ENCODE measurements around the gene TGFBR2. TPM values are rescaled to one million over a fixed set of nuclear protein-coding genes. Genes with fewer than 3 reads are reported as not detected.

The TGFBR2 gene
- total and polyA plus RNA-seq, 4 donors, result 57.3 to 303 (median 216) TPM

- peaks cover 2 to 6% of the 10 kb centered on the region in 2 donors for H3K36me3 ChIP-seq (ENCODE audit: control insufficient read depth in 1 of 2, insufficient read depth in 2 of 2, low read length in 1 of 2)
- peak; percentile 30 for ATAC-seq (ENCODE audit: low FRiP score)
These were observed 82.6 kb downstream of the TGFBR2 start for GRCh38 chr3:30688776-30689641.

GRCh38 chr3:30690199-30690598, 83.8 kb downstream of the TGFBR2 start:
- intact Hi-C loops (cut with DNase I), result loop anchor here (5.0 to 10.0 kb wide), 5 partner anchors 173 to 645 kb away; no protein-coding TSS in a partner anchor
- DNase-seq, result no peak
- no peak for ATAC-seq (ENCODE audit: low FRiP score)
- Histone ChIP-seq H3K27ac (ENCODE audit: low read depth in 1 of 2, low read length in 2 of 2) (peak overlapping the region in 1 of 2 donors; percentile 74), H3K36me3 (ENCODE audit: control insufficient read depth in 1 of 2, insufficient read depth in 2 of 2, low read length in 1 of 2) (peaks cover 2 to 8% of the 10 kb centered on the region in 2 donors), H3K4me1 (ENCODE audit: control insufficient read depth in 1 of 2, insufficient read depth in 2 of 2, low read length in 2 of 2) (peaks cover 12 to 16% of the 10 kb centered on the region in 2 donors), H3K27me3 (ENCODE audit: control insufficient read depth in 1 of 2, insufficient read depth in 2 of 2, low read length in 1 of 2) (no peaks in the 10 kb centered on the region), H3K9me3 (ENCODE audit: control insufficient read depth, low read length) (no peaks in the 10 kb centered on the region), H3K4me3 (ENCODE audit: low read length in 2 of 2) (no peak overlapping the region)
- WGBS, 2 donors, result 74% methylated on average over 2 of the region's 2 CpGs

More at GRCh38 chr3:30688776-30689641, 82.6 kb downstream of the TGFBR2 start:
- H3K4me1 ChIP-seq (ENCODE audit: control insufficient read depth in 1 of 2, insufficient read depth in 2 of 2, low read length in 2 of 2), result peaks cover 13 to 19% of the 10 kb centered on the region in 2 donors
- H3K27me3 ChIP-seq (ENCODE audit: control insufficient read depth in 1 of 2, insufficient read depth in 2 of 2, low read length in 1 of 2), result no peaks in the 10 kb centered on the region
- H3K27ac ChIP-seq (ENCODE audit: low read depth in 1 of 2, low read length in 2 of 2), result peak overlapping the region; percentile 73 to 90
- peak in 1 of 2 donors; percentile 58 for DNase-seq
- 22 to 27% methylated on average over 10 of the region's 10 CpGs for WGBS, 2 donors
- no peak overlapping the region for H3K4me3 ChIP-seq (ENCODE audit: low read length in 2 of 2)
- H3K9me3 ChIP-seq (ENCODE audit: control insufficient read depth, low read length), result no peaks in the 10 kb centered on the region
- intact Hi-C loops (cut with DNase I), result no loop called here

GRCh38 chr3:30691249-30691880, 85.0 kb downstream of the TGFBR2 start:
- ATAC-seq (ENCODE audit: low FRiP score), result no peak
- H3K4me1 ChIP-seq (ENCODE audit: control insufficient read depth in 1 of 2, insufficient read depth in 2 of 2, low read length in 2 of 2), result peaks cover 13 to 15% of the 10 kb centered on the region in 2 donors
- WGBS, 2 donors, result 68 to 70% methylated on average over 10 of the region's 10 CpGs
- DNase-seq, result no peak
- no peaks in the 10 kb centered on the region for H3K9me3 ChIP-seq (ENCODE audit: control insufficient read depth, low read length)
- intact Hi-C loops (cut with DNase I), result loop anchor here (5.0 to 10.0 kb wide), 5 partner anchors 174 to 647 kb away; no protein-coding TSS in a partner anchor
- H3K27ac ChIP-seq (ENCODE audit: low read depth in 1 of 2, low read length in 2 of 2), result peak overlapping the region in 1 of 2 donors; percentile 15
- peaks cover 2 to 8% of the 10 kb centered on the region in 2 donors for H3K36me3 ChIP-seq (ENCODE audit: control insufficient read depth in 1 of 2, insufficient read depth in 2 of 2, low read length in 1 of 2)
- no peak overlapping the region for H3K4me3 ChIP-seq (ENCODE audit: low read length in 2 of 2)
- H3K27me3 ChIP-seq (ENCODE audit: control insufficient read depth in 1 of 2, insufficient read depth in 2 of 2, low read length in 1 of 2), result no peaks in the 10 kb centered on the region

- intact Hi-C loops (cut with DNase I), result loop anchor here (2.0 to 10.0 kb wide), 6 partner anchors 175 to 647 kb away; no protein-coding TSS in a partner anchor
- no peak for ATAC-seq (ENCODE audit: low FRiP score)
- no peak for DNase-seq
- WGBS, 2 donors, result 17 to 19% methylated on average over 1 of the region's 1 CpG
- no peaks in the 10 kb centered on the region for H3K9me3 ChIP-seq (ENCODE audit: control insufficient read depth, low read length)
- no peaks in the 10 kb centered on the region for H3K27me3 ChIP-seq (ENCODE audit: control insufficient read depth in 1 of 2, insufficient read depth in 2 of 2, low read length in 1 of 2)
- H3K4me1 ChIP-seq (ENCODE audit: control insufficient read depth in 1 of 2, insufficient read depth in 2 of 2, low read length in 2 of 2), result peaks cover 11 to 17% of the 10 kb centered on the region in 2 donors
- H3K36me3 ChIP-seq (ENCODE audit: control insufficient read depth in 1 of 2, insufficient read depth in 2 of 2, low read length in 1 of 2), result peaks cover 2 to 8% of the 10 kb centered on the region in 2 donors
- H3K27ac ChIP-seq (ENCODE audit: low read depth in 1 of 2, low read length in 2 of 2), result peak overlapping the region in 1 of 2 donors; percentile 30
- no peak overlapping the region for H3K4me3 ChIP-seq (ENCODE audit: low read length in 2 of 2)
These were observed 85.5 kb downstream of the TGFBR2 start for GRCh38 chr3:30691944-30692343.

GRCh38 chr3:30692498-30693130, 86.2 kb downstream of the TGFBR2 start:
- no peak for DNase-seq
- Histone ChIP-seq H3K36me3 (ENCODE audit: control insufficient read depth in 1 of 2, insufficient read depth in 2 of 2, low read length in 1 of 2) (peaks cover 2 to 8% of the 10 kb centered on the region in 2 donors), H3K9me3 (ENCODE audit: control insufficient read depth, low read length) (no peaks in the 10 kb centered on the region), H3K4me1 (ENCODE audit: control insufficient read depth in 1 of 2, insufficient read depth in 2 of 2, low read length in 2 of 2) (peaks cover 11 to 17% of the 10 kb centered on the region in 2 donors), H3K4me3 (ENCODE audit: low read length in 2 of 2) (no peak overlapping the region), H3K27me3 (ENCODE audit: control insufficient read depth in 1 of 2, insufficient read depth in 2 of 2, low read length in 1 of 2) (no peaks in the 10 kb centered on the region), H3K27ac (ENCODE audit: low read depth in 1 of 2, low read length in 2 of 2) (no peak overlapping the region)
- WGBS, 2 donors, result 84 to 91% methylated on average over 3 of the region's 3 CpGs
- intact Hi-C loops (cut with DNase I), result loop anchor here (2.0 to 10.0 kb wide), 6 partner anchors 175 to 648 kb away; no protein-coding TSS in a partner anchor
- ATAC-seq (ENCODE audit: low FRiP score), result no peak

- Histone ChIP-seq H3K27me3 (ENCODE audit: control insufficient read depth in 1 of 2, insufficient read depth in 2 of 2, low read length in 1 of 2) (no peaks in the 10 kb centered on the region), H3K36me3 (ENCODE audit: control insufficient read depth in 1 of 2, insufficient read depth in 2 of 2, low read length in 1 of 2) (peaks cover 2 to 8% of the 10 kb centered on the region in 2 donors), H3K9me3 (ENCODE audit: control insufficient read depth, low read length) (no peaks in the 10 kb centered on the region), H3K4me1 (ENCODE audit: control insufficient read depth in 1 of 2, insufficient read depth in 2 of 2, low read length in 2 of 2) (peaks cover 4 to 15% of the 10 kb centered on the region in 2 donors), H3K4me3 (ENCODE audit: low read length in 2 of 2) (no peak overlapping the region), H3K27ac (ENCODE audit: low read depth in 1 of 2, low read length in 2 of 2) (no peak overlapping the region)
- 0 to 1% methylated on average over 2 of the region's 2 CpGs for WGBS, 2 donors
- ATAC-seq (ENCODE audit: low FRiP score), result peak; percentile 87
- intact Hi-C loops (cut with DNase I), result loop anchor here (2.0 to 10.0 kb wide), 6 partner anchors 176 to 649 kb away; no protein-coding TSS in a partner anchor
- no peak for DNase-seq
These were observed 87.2 kb downstream of the TGFBR2 start for GRCh38 chr3:30693470-30694120.

GRCh38 chr3:30694148-30694547, 87.7 kb downstream of the TGFBR2 start:
- Histone ChIP-seq H3K4me3 (ENCODE audit: low read length in 2 of 2) (no peak overlapping the region), H3K4me1 (ENCODE audit: control insufficient read depth in 1 of 2, insufficient read depth in 2 of 2, low read length in 2 of 2) (peaks cover 0 to 10% of the 10 kb centered on the region in 2 donors), H3K27ac (ENCODE audit: low read depth in 1 of 2, low read length in 2 of 2) (no peak overlapping the region), H3K27me3 (ENCODE audit: control insufficient read depth in 1 of 2, insufficient read depth in 2 of 2, low read length in 1 of 2) (no peaks in the 10 kb centered on the region), H3K9me3 (ENCODE audit: control insufficient read depth, low read length) (no peaks in the 10 kb centered on the region), H3K36me3 (ENCODE audit: control insufficient read depth in 1 of 2, insufficient read depth in 2 of 2, low read length in 1 of 2) (peaks cover 2 to 6% of the 10 kb centered on the region in 2 donors)
- DNase-seq (no peak), ATAC-seq (ENCODE audit: low FRiP score) (no peak)
- intact Hi-C loops (cut with DNase I), result loop anchor here (5.0 to 10.0 kb wide), 5 partner anchors 177 to 649 kb away; no protein-coding TSS in a partner anchor
- WGBS, 2 donors, result 72 to 84% methylated on average over 3 of the region's 3 CpGs

- Histone ChIP-seq H3K36me3 (ENCODE audit: control insufficient read depth in 1 of 2, insufficient read depth in 2 of 2, low read length in 1 of 2) (peaks cover 2 to 6% of the 10 kb centered on the region in 2 donors), H3K27me3 (ENCODE audit: control insufficient read depth in 1 of 2, insufficient read depth in 2 of 2, low read length in 1 of 2) (no peaks in the 10 kb centered on the region), H3K4me3 (ENCODE audit: low read length in 2 of 2) (no peak overlapping the region), H3K4me1 (ENCODE audit: control insufficient read depth in 1 of 2, insufficient read depth in 2 of 2, low read length in 2 of 2) (peaks cover 0 to 10% of the 10 kb centered on the region in 2 donors), H3K27ac (ENCODE audit: low read depth in 1 of 2, low read length in 2 of 2) (no peak overlapping the region), H3K9me3 (ENCODE audit: control insufficient read depth, low read length) (no peaks in the 10 kb centered on the region)
- DNase-seq, result no peak
- no peak for ATAC-seq (ENCODE audit: low FRiP score)
- intact Hi-C loops (cut with DNase I), result loop anchor here (5.0 to 10.0 kb wide), 6 partner anchors 177 to 652 kb away; no protein-coding TSS in a partner anchor
- WGBS, 2 donors, result 90 to 91% methylated on average over 3 of the region's 3 CpGs
These were observed 88.3 kb downstream of the TGFBR2 start for GRCh38 chr3:30694668-30695067.
